IPS-20b (cell line): ENCODE measurements around the gene LSS.
"Not testable (repeated sequence)": the region's sequence is repeated elsewhere in the genome, so short reads cannot be mapped to it uniquely, and the experiment has no call there.

ENCODE experiments used
- H3K27ac ChIP-seq: one replicate; pipeline ENCODE4 v1.5.1; 2013; ENCODE audit warnings: low read length
- H3K27me3 ChIP-seq: 2 replicates; pipeline ENCODE4 v1.6.1; 2013; ENCODE audit warnings: mild to moderate bottlenecking, low read length, inconsistent platforms; ENCODE audit not compliant: insufficient read depth
- H3K36me3 ChIP-seq: 2 replicates; pipeline ENCODE4 v1.6.1; 2013; ENCODE audit warnings: low read depth, mild to moderate bottlenecking, inconsistent platforms, low read length, moderate library complexity; ENCODE audit not compliant: insufficient read depth
- H3K4me1 ChIP-seq: 2 replicates; pipeline ENCODE4 v1.6.1; 2013; ENCODE audit warnings: mild to moderate bottlenecking, control low read depth, inconsistent platforms, low read length, moderate library complexity; ENCODE audit not compliant: insufficient read depth
- H3K4me3 ChIP-seq: 2 replicates; pipeline ENCODE4 v1.5.1; 2013; ENCODE audit warnings: mild to moderate bottlenecking, low read length, inconsistent platforms
- H3K9ac ChIP-seq: 2 replicates; pipeline ENCODE4 v1.6.1; 2013; ENCODE audit warnings: low read depth, mild to moderate bottlenecking, inconsistent platforms, low read length, moderate library complexity
- H3K9me3 ChIP-seq: 2 replicates; pipeline ENCODE4 v1.6.1; 2013; ENCODE audit warnings: mild to moderate bottlenecking, low read depth, low read length, inconsistent platforms; ENCODE audit not compliant: insufficient read depth

The LSS gene

GRCh38 chr21:46243960-46244361 is 15.4 kb upstream of the LSS start:
- H3K4me3 ChIP-seq = no peak overlapping the region
- no peaks in the 10 kb centered on the region for H3K27me3 ChIP-seq
- no peak overlapping the region for H3K27ac ChIP-seq
- H3K9ac ChIP-seq = no peak overlapping the region
- H3K36me3 ChIP-seq = peaks cover 97% of the 10 kb centered on the region
- no peaks in the 10 kb centered on the region for H3K9me3 ChIP-seq
- no peaks in the 10 kb centered on the region for H3K4me1 ChIP-seq

GRCh38 chr21:46243325-46243724 is 14.8 kb upstream of the LSS start:
- H3K36me3 ChIP-seq = peaks cover 97% of the 10 kb centered on the region

DNA sequence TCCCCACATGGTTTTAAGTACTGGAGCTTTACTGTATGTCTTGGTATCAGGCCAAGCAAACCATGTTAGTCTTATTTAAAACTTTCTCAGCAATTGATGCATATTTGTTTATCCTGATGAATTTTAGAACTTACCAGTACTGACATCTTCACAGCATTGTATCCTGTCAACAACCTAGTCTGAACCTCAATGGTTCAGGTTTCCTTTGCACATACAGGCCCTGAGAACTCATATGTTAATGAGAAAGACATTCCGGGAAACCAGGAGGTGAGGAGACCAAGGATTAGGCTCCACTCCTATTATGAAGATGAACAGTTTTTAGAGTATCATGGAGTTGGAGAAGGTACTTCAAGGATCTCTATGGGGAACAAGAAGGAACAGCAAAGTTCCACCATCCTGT is 13.0 kb upstream of the LSS start:
- H3K9me3 ChIP-seq, H3K27ac ChIP-seq, H3K4me1 ChIP-seq, H3K4me3 ChIP-seq, H3K27me3 ChIP-seq, H3K9ac ChIP-seq: not testable (repeated sequence)
- peaks cover 97% of the 10 kb centered on the region for H3K36me3 ChIP-seq

More at GRCh38 chr21:46243325-46243724, 14.8 kb upstream of the LSS start:
- H3K27ac ChIP-seq = no peak overlapping the region
- H3K4me1 ChIP-seq = no peaks in the 10 kb centered on the region
- H3K9me3 ChIP-seq = no peaks in the 10 kb centered on the region
- H3K4me3 ChIP-seq = no peak overlapping the region
- no peaks in the 10 kb centered on the region for H3K27me3 ChIP-seq
- H3K9ac ChIP-seq = no peak overlapping the region

DNA sequence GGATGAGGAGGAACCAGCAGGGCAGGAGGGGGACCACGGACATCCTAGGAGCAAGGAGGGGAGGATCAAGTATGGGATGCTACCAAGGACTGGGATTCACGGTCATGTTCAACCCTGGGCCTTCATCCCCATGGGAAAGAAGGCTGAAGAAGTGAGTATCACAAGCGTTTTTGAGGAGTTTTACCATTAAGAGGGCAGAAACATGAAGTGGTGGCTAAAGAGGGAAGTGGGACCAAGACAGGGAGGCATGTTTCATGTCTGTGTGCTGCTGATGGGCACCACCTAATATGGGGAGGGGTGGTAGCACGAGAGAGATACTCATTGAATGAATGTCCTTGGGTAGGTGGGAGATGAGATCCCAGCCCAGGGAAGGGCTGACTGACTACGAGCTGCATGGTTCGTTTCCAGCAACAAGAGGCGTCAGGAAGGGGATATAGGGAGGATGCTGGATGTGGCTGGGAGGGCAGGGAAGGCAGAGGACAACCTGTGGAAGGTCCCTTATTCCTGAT is 11.3 kb upstream of the LSS start:
- H3K9ac ChIP-seq = no peak overlapping the region
- no peaks in the 10 kb centered on the region for H3K27me3 ChIP-seq
- H3K4me1 ChIP-seq = no peaks in the 10 kb centered on the region
- no peak overlapping the region for H3K4me3 ChIP-seq
- H3K9me3 ChIP-seq = no peaks in the 10 kb centered on the region
- no peak overlapping the region for H3K27ac ChIP-seq
- peaks cover 97% of the 10 kb centered on the region for H3K36me3 ChIP-seq

DNA sequence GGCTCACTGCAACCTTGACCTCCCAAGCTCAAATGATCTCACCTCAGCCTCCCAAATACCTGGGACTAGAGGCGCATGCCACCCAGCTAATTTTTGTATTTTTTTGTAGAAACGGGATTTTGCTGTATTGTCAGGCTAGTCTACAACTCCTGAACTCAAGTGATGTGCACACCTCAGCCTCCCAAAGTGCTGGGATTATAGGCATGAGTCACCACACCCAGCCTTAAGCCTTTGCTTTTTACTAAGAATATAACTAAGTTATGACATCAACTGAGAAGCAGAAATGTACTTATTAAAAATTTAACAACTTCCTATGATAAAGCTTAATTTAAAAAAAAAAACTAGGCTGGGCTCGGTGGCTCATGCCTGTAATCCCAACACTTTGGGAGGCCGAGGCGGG is 8.9 kb upstream of the LSS start:
- Histone ChIP-seq H3K36me3 (peaks cover 97% of the 10 kb centered on the region), H3K4me1 (no peaks in the 10 kb centered on the region), H3K27ac (no peak overlapping the region), H3K4me3 (no peak overlapping the region), H3K9ac (no peak overlapping the region), H3K27me3 (no peaks in the 10 kb centered on the region), H3K9me3 (no peaks in the 10 kb centered on the region)

GRCh38 chr21:46234436-46234950 is 5.9 kb upstream of the LSS start:
- peaks cover 6% of the 10 kb centered on the region; the same call in 1 of the 2 replicates for H3K27me3 ChIP-seq
- H3K36me3 ChIP-seq = peaks cover 94% of the 10 kb centered on the region
- H3K4me3 ChIP-seq = no peak overlapping the region
- peaks cover 24% of the 10 kb centered on the region for H3K9me3 ChIP-seq
- H3K9ac ChIP-seq = no peak overlapping the region
- no peaks in the 10 kb centered on the region for H3K4me1 ChIP-seq
- H3K27ac ChIP-seq = no peak overlapping the region

GRCh38 chr21:46229923-46230260 is 1.3 kb upstream of the LSS start:
- Histone ChIP-seq H3K27me3 (peaks cover 6% of the 10 kb centered on the region; the same call in 1 of the 2 replicates), H3K27ac (no peak overlapping the region), H3K9me3 (peaks cover 28% of the 10 kb centered on the region), H3K4me3 (peak overlapping the region; percentile 68), H3K9ac (peak overlapping the region; percentile 72; the same call in 1 of the 2 replicates), H3K36me3 (peaks cover 58% of the 10 kb centered on the region), H3K4me1 (peaks cover 7% of the 10 kb centered on the region; the same call in 1 of the 2 replicates)

GRCh38 chr21:46229133-46229922 is 754 bp upstream of the LSS start:
- peak overlapping the region; percentile 72; the same call in 1 of the 2 replicates for H3K9ac ChIP-seq
- H3K4me3 ChIP-seq = peak overlapping the region; percentile 68
- H3K9me3 ChIP-seq = peaks cover 28% of the 10 kb centered on the region
- H3K27ac ChIP-seq = no peak overlapping the region
- peaks cover 53% of the 10 kb centered on the region for H3K36me3 ChIP-seq
- H3K27me3 ChIP-seq = peaks cover 6% of the 10 kb centered on the region; the same call in 1 of the 2 replicates
- H3K4me1 ChIP-seq = peaks cover 7% of the 10 kb centered on the region; the same call in 1 of the 2 replicates

GRCh38 chr21:46227811-46228344 is 696 bp downstream of the LSS start:
- Histone ChIP-seq H3K27me3 (peaks cover 6% of the 10 kb centered on the region; the same call in 1 of the 2 replicates), H3K27ac (no peak overlapping the region), H3K9ac (peak overlapping the region; percentile 80; the same call in 1 of the 2 replicates), H3K4me1 (peaks cover 7% of the 10 kb centered on the region; the same call in 1 of the 2 replicates), H3K4me3 (peak overlapping the region; percentile 82), H3K9me3 (peaks cover 28% of the 10 kb centered on the region), H3K36me3 (peaks cover 40% of the 10 kb centered on the region)

GRCh38 chr21:46226920-46227599 is 1.5 kb downstream of the LSS start:
- Histone ChIP-seq H3K9ac (peak overlapping the region; percentile 80; the same call in 1 of the 2 replicates), H3K36me3 (peaks cover 40% of the 10 kb centered on the region), H3K4me1 (peaks cover 7% of the 10 kb centered on the region; the same call in 1 of the 2 replicates), H3K4me3 (peak overlapping the region; percentile 82), H3K27ac (no peak overlapping the region), H3K27me3 (peaks cover 6% of the 10 kb centered on the region; the same call in 1 of the 2 replicates), H3K9me3 (peaks cover 28% of the 10 kb centered on the region)

DNA sequence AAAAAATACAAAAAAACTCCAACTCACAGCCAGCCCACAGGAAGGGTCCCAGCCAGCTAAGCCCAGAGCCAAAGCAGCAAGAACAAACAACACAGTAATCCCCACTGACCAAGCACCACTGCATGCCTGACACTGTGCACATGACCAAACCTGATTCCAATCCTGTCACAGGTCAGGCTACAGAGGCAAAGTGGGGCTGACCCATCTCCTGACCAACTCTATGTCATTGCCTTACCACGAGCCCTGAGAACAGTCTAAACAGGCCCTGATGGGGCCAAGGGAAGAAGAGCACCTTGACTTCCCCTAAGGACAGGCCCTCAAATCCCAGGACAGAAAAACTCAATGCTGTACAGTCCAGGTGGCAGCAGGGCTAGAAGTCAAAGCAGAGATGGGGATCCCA is 2.4 kb downstream of the LSS start:
- Histone ChIP-seq H3K36me3 (peaks cover 40% of the 10 kb centered on the region), H3K27ac (no peak overlapping the region)

More for the DNA sequence above, 2.4 kb downstream of the LSS start:
- Histone ChIP-seq H3K9me3 (peaks cover 19% of the 10 kb centered on the region), H3K27me3 (peaks cover 6% of the 10 kb centered on the region; the same call in 1 of the 2 replicates), H3K4me3 (peak overlapping the region; percentile 82; the same call in 1 of the 2 replicates), H3K9ac (no peak overlapping the region), H3K4me1 (peaks cover 7% of the 10 kb centered on the region; the same call in 1 of the 2 replicates)
